Brain pericyte (primary cell): ENCODE results near the gene GTF2IRD1.

Experiments used
- DNase-seq: peaks from one replicate; pipeline ENCODE4 v3.0.0-alpha.2; 2012; ENCODE audit warnings: low read depth, low spot score

The GTF2IRD1 gene

GRCh38 chr7:74587435-74588126 is 133.9 kb downstream of the GTF2IRD1 start:
- DNase-seq: peak; percentile 78

GRCh38 chr7:74590813-74591212 is 137.1 kb downstream of the GTF2IRD1 start:
- DNase-seq: no peak

GRCh38 chr7:74598558-74598957 is 144.9 kb downstream of the GTF2IRD1 start:
- no peak for DNase-seq

GRCh38 chr7:74599244-74599643 is 145.5 kb downstream of the GTF2IRD1 start:
- no peak for DNase-seq

GRCh38 chr7:74604326-74605020 is 150.8 kb downstream of the GTF2IRD1 start:
- DNase-seq: no peak

DNA sequence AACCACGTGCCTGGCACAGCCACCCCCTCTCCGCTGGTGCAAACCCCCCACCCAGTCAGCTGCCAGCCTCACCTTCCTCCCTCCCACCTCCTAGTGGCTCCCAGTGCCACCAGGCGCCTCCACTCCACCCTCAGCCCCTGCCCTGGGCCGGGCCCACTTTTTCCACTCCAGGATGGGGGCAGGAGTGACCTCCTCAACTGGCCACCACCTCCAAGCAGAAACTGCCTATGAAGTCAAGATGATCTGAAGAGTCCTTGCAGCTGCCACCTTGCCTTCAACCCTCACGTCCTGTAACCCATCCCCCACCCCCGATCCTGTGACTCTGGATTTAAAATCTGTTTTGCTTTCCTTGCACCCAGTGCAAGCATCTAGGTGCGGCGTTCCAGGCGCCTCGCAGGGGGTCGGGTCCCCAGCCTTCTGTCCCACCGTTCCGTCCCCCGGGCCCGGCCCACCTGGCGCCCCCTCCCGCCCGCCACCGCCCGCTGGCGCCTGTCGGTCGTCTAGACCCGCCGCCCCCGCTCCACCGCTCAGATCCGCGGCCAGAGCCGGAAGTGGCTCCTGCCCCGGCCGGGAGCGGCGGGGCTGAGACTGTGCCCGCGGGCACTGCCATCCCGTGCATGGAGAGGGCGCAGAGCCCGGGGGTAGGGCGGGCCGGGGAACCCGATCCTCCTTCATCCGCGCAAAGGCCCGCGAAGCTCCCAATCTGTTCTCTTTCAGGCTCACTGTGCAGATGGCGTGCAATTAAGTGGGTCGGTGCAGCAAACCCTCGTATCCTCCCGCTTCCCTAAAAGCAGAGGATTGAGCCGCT is 152.6 kb downstream of the GTF2IRD1 start:
- no peak for DNase-seq

GRCh38 chr7:74606909-74607510 is 153.3 kb downstream of the GTF2IRD1 start:
- DNase-seq: no peak

GRCh38 chr7:74612015-74612829 is 158.5 kb downstream of the GTF2IRD1 start:
- no peak for DNase-seq

GRCh38 chr7:74615933-74616780 is 162.5 kb downstream of the GTF2IRD1 start:
- no peak for DNase-seq

- no peak for DNase-seq
Observed at GRCh38 chr7:74617180-74617744, 163.6 kb downstream of the GTF2IRD1 start.

DNA sequence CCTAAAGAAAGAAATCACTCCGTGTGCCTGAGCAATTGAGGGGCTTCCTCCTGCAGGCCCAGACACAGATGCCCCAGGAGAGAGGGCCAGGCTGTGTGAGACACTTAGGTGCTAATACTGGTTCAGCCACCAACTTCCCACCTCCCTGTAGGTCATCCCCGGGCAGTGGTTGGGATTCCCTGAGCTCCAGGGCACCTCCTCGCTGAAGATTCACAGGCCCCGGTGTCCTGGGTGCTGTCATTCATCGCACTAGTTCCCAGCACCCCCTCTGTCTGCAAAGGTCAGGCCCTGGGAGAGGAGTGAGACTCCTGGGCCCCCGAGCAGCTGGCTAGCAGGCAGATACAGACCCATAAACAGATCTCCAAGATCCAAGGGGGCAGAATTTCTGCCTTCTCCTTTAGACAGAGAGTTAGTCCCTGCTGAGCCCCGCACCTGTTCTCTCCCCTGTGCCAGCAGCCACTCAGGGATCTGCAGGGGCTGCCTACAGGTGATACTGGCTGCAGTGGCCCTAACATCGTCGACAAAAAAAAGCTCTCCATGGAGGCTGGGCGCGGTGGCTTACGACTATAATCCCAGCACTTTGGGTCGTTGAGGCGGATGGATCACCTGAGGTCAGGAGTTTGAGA is 165.6 kb downstream of the GTF2IRD1 start:
- no peak for DNase-seq

- DNase-seq: no peak
Observed at GRCh38 chr7:74622228-74622749, 168.6 kb downstream of the GTF2IRD1 start.

- no peak for DNase-seq
Observed at GRCh38 chr7:74623135-74623534, 169.4 kb downstream of the GTF2IRD1 start.

DNA sequence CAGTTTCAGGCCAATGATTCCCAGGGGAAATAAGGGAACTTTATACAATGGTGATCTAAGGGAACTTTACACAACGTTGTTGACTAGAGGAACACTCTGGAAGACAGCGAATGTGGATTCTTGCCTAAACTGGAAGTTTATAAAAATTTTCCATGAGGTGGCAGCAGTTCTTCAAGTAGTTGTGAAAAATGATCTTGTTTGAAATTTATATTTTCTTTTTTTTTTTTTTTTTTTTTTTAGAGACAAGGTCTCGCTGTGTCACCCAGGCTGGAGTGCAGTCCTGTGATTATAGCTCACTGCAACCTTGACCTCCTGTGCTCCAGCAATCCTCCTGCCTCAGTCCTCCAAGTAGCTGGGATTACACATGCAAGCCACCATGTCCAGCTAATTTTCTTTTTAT is 171.7 kb downstream of the GTF2IRD1 start:
- no peak for DNase-seq

GRCh38 chr7:74627661-74628411 is 174.1 kb downstream of the GTF2IRD1 start:
- no peak for DNase-seq

GRCh38 chr7:74632505-74632904 is 178.8 kb downstream of the GTF2IRD1 start:
- no peak for DNase-seq

GRCh38 chr7:74633451-74633921 is 179.8 kb downstream of the GTF2IRD1 start:
- no peak for DNase-seq

DNA sequence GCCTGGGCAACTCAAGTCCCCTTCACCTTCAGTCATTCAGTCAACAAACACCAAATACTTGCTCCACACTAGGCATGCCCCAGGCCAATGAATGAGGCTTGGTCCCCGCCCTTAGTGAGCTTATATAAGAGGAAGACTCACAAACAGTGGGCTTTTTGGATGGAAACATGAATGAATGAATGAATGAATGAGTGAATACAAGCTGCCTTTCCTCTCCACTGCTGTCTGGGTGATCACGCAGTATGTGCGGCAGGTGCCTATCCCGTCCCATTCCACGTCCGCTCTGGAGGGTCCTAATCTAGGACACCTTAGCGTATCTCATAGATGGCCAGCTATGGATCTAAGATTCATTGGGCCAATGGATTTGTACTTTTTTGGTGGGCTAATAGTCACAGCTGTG is 184.0 kb downstream of the GTF2IRD1 start:
- no peak for DNase-seq
